K562 (cell line): ENCODE data around the gene ZNF646. TPM values are rescaled to one million over a fixed set of nuclear protein-coding genes. Genes with fewer than 3 reads are reported as not detected.

Experiments
- ATAC-seq: fragments of 200-7000 bp; cut with Tn5 transposase; 3 replicates; pipeline ENCODE4 v1.9.1; 2020; ENCODE audit warnings: moderate library complexity
- BruUV-seq: library from RNA; stranded (reverse); fragments of 400-500 nt; replicated peaks from 2 replicates; lab custom pipeline; 2021; lab: Mats Ljungman, UMichigan
- CTCF ChIA-PET: fragments of 300-600 bp; formaldehyde crosslinking; extraction: SDS; loops from one replicate; lab custom pipeline; 2021; ENCODE audit warnings: low intra/inter-chr PET ratio; lab: Yijun Ruan, JAX
- POLR2A ChIA-PET: fragments of 300-600, 350-650 bp; sonication (Branson Sonifier 250); formaldehyde crosslinking; extraction: SDS; loops from one replicate; lab custom pipeline; 2021; ENCODE audit warnings: antibody characterized with exemption, inconsistent platforms; lab: Yijun Ruan, JAX
- DNase-seq, 4 experiments: peaks; one replicate each; pipeline versions ENCODE4 v3.0.0 to v3.0.0-alpha.2; 2011 to 2018; ENCODE audit warnings: low spot score in 3 of 4, mixed read lengths in 3 of 4; ENCODE audit errors: extremely low read depth in 1 of 4
- FAIRE-seq: peaks from 2 replicates; lab custom pipeline; 2011; peaks lifted over from hg19 to GRCh38; lab: Jason Lieb, UNC
- H2AFZ ChIP-seq: 2 replicates; pipeline ENCODE4 v1.6.0; 2011; ENCODE audit warnings: low read depth, low read length, control low read depth, inconsistent platforms
- H3K27ac ChIP-seq: fragments of 200-600 bp; 3 replicates; pipeline ENCODE4 v1.8.0; 2011; ENCODE audit warnings: low read depth, mild to moderate bottlenecking, control low read depth, inconsistent platforms, low read length, moderate library complexity, mixed read lengths; ENCODE audit errors: extremely low read depth
- H3K27me3 ChIP-seq, 2 experiments: fragments of 300-600 bp in 1 of 2; 2 replicates in 1 of 2; 3 replicates in 1 of 2; pipeline versions ENCODE4 v1.6.0 to v1.8.0; 2011; ENCODE audit warnings: inconsistent platforms in 2 of 2, low read length in 2 of 2, mild to moderate bottlenecking in 1 of 2, mixed read lengths in 1 of 2, moderate library complexity in 1 of 2; ENCODE audit not compliant: control insufficient read depth in 2 of 2, insufficient read depth in 2 of 2
- H3K36me3 ChIP-seq: fragments of 300-600 bp; 3 replicates; pipeline ENCODE4 v1.8.0; 2011; ENCODE audit warnings: mild to moderate bottlenecking, low read length, inconsistent platforms; ENCODE audit not compliant: control insufficient read depth, insufficient read depth
- H3K4me1 ChIP-seq, 2 experiments: fragments of 200-600 bp in 1 of 2; replicated peaks in 1 of 2; 2 replicates in 1 of 2; 3 replicates in 1 of 2; pipeline versions ENCODE4 v1.5.1 to v1.8.0; 2011; ENCODE audit warnings: inconsistent platforms in 2 of 2, low read length in 2 of 2, mild to moderate bottlenecking in 1 of 2, mixed read lengths in 1 of 2, moderate library complexity in 1 of 2; ENCODE audit not compliant: control insufficient read depth in 2 of 2, insufficient read depth in 2 of 2
- H3K4me2 ChIP-seq: 2 replicates; pipeline ENCODE4 v1.6.1; 2011; ENCODE audit warnings: low read length, control low read depth, inconsistent platforms, mixed read lengths; ENCODE audit not compliant: insufficient read depth
- H3K4me3 ChIP-seq: fragments of 200-600 bp; sonication (generic), shearing (Covaris generic); 2 replicates; pipeline ENCODE4 v1.5.1; 2016; ENCODE audit warnings: control low read depth, inconsistent platforms
- H3K79me2 ChIP-seq: fragments of 200-600 bp; 3 replicates; pipeline ENCODE4 v1.8.0; 2011; ENCODE audit warnings: low read length, inconsistent platforms; ENCODE audit not compliant: control insufficient read depth, insufficient read depth
- H3K9ac ChIP-seq, 2 experiments: 2 replicates each; pipeline versions ENCODE4 v1.6.0 to v1.6.1; 2011; ENCODE audit warnings: low read depth in 2 of 2, low read length in 2 of 2, control low read depth in 1 of 2, inconsistent platforms in 1 of 2, mild to moderate bottlenecking in 1 of 2, mixed read lengths in 1 of 2; ENCODE audit not compliant: insufficient read depth in 1 of 2
- H3K9me1 ChIP-seq: one replicate; pipeline ENCODE4 v1.6.0; 2011; ENCODE audit warnings: inconsistent platforms, mild to moderate bottlenecking, low read length, moderate library complexity; ENCODE audit not compliant: control insufficient read depth, insufficient read depth
- H3K9me3 ChIP-seq: replicated peaks from 2 replicates; pipeline ENCODE4 v1.5.1; 2011; ENCODE audit warnings: low read depth, low read length, inconsistent platforms; ENCODE audit not compliant: control insufficient read depth, insufficient read depth
- H4K20me1 ChIP-seq: replicated peaks from 2 replicates; pipeline ENCODE4 v1.6.1; 2011; ENCODE audit warnings: low read length, inconsistent platforms, mixed read lengths; ENCODE audit not compliant: control insufficient read depth, insufficient read depth
- ADNP ChIP-seq: fragments of 200-800 bp; sonication (Bioruptor generic); IDR thresholded peaks from 2 replicates; pipeline ENCODE4 v1.6.1; 2016; ENCODE audit warnings: missing genetic modification characterization, missing compliant biosample characterization
- CSDE1 ChIP-seq, 2 experiments: fragments of 450-650 bp; IDR thresholded peaks; 2 replicates each; pipeline ENCODE4 v1.6.1; 2016; ENCODE audit warnings: mild to moderate bottlenecking in 1 of 2
- HDAC1 ChIP-seq, 2 experiments: fragments of 450-650 bp; IDR thresholded peaks; 2 replicates each; pipeline ENCODE4 v1.6.1; 2016 to 2017; ENCODE audit warnings: inconsistent platforms in 1 of 2, mild to moderate bottlenecking in 1 of 2, moderate library complexity in 1 of 2
- ILK ChIP-seq: fragments of 450-650 bp; IDR thresholded peaks from 2 replicates; pipeline ENCODE4 v1.6.1; 2016; ENCODE audit warnings: missing genetic modification characterization, low read depth, mild to moderate bottlenecking, missing compliant biosample characterization, moderate library complexity, borderline replicate concordance
- KDM4B ChIP-seq, 2 experiments: fragments of 450-650 bp in 1 of 2; sonication (generic) in 1 of 2; IDR thresholded peaks; 2 replicates each; pipeline ENCODE4 v1.6.1; 2016 to 2017; ENCODE audit warnings: borderline replicate concordance in 2 of 2, antibody characterized with exemption in 1 of 2, low read depth in 1 of 2, mild to moderate bottlenecking in 1 of 2
- NFE2L1 ChIP-seq: fragments of 450-650 bp; IDR thresholded peaks from 2 replicates; pipeline ENCODE4 v1.6.1; 2016; ENCODE audit warnings: missing genetic modification characterization, low read depth, mild to moderate bottlenecking, missing compliant biosample characterization, moderate library complexity, borderline replicate concordance
- NFIC ChIP-seq: fragments of 450-650 bp; IDR thresholded peaks from 2 replicates; pipeline ENCODE4 v1.6.1; 2017; ENCODE audit warnings: mild to moderate bottlenecking, inconsistent platforms
- NR2C1 ChIP-seq, 2 experiments: fragments of 450-650 bp; IDR thresholded peaks; 2 replicates each; pipeline ENCODE4 v1.6.1; 2017; ENCODE audit warnings: mild to moderate bottlenecking in 2 of 2, antibody characterized with exemption in 1 of 2, inconsistent platforms in 1 of 2, missing compliant biosample characterization in 1 of 2, missing genetic modification characterization in 1 of 2
- POLR3A ChIP-seq: IDR thresholded peaks from 2 replicates; pipeline ENCODE4 v1.6.1; 2011; ENCODE audit warnings: borderline replicate concordance, mild to moderate bottlenecking, moderate library complexity; ENCODE audit not compliant: insufficient read length, insufficient read depth; ENCODE audit errors: extremely low read depth
- SMAD1 ChIP-seq: fragments of 150-350 bp; IDR thresholded peaks from 2 replicates; pipeline ENCODE4 v1.6.1; 2014; ENCODE audit warnings: low read length, low read depth; ENCODE audit not compliant: partially characterized antibody
- TGIF2 ChIP-seq: sonication (generic); formaldehyde crosslinking; IDR thresholded peaks from 2 replicates; pipeline ENCODE4 v1.8.1; 2022; ENCODE audit warnings: mild to moderate bottlenecking, missing genetic modification reagents, moderate library complexity
- THRAP3 ChIP-seq: fragments of 450-650 bp; IDR thresholded peaks from 2 replicates; pipeline ENCODE4 v1.6.1; 2016; ENCODE audit warnings: mild to moderate bottlenecking, inconsistent platforms, borderline replicate concordance
- ZNF239 ChIP-seq: fragments of 250-450 bp; sonication (Bioruptor Pico); IDR thresholded peaks from 2 replicates; pipeline ENCODE4 v1.4.0; 2020; ENCODE audit warnings: mild to moderate bottlenecking
- ZNF561 ChIP-seq: fragments of 450-650 bp; formaldehyde crosslinking; conservative IDR thresholded peaks from 2 replicates; pipeline ENCODE4 v1.4.0; 2020; ENCODE audit warnings: mild to moderate bottlenecking, moderate library complexity
- ZZZ3 ChIP-seq: fragments of 450-650 bp; IDR thresholded peaks from 2 replicates; pipeline ENCODE4 v1.6.1; 2016; ENCODE audit warnings: antibody characterized with exemption, mild to moderate bottlenecking, moderate library complexity
- WGBS: fragments of 100-300 bp; shearing (Covaris generic); methylation state at CpG from one replicate; pipeline ENCODE4 v1.1.6; 2016; ENCODE audit warnings: low coverage, mixed read lengths; ENCODE audit not compliant: insufficient coverage; ENCODE audit errors: missing lambda C conversion rate; 5-methylcytosine and 5-hydroxymethylcytosine counted together
- in situ Hi-C: fragments of 300-500 bp; cut with MboI; formaldehyde crosslinking; loops from 4 replicates; pipeline ENCODE4 v1.15.0; 2018; ENCODE audit warnings: inconsistent platforms, mixed read lengths
- intact Hi-C: fragments of 100-400 bp; cut with micrococcal nuclease; formaldehyde crosslinking; loops from 2 replicates; pipeline ENCODE4 v1.14.2; 2022
- polyA plus RNA-seq, 8 experiments: library from polyadenylated mRNA; depleted of rRNA in 4 of 8; stranded (reverse) in 5 of 8; unstranded in 3 of 8; fragments of >200 nt; fragmentation: Nextera tagmentation in 2 of 8; fragmentation: Illumina TruSeq in 1 of 8; extraction: Ambion mirVana in 2 of 8; extraction: Trizol in 1 of 8; gene quantifications; 2 replicates each; pipeline versions ENCODE4 v1.2.1 to v1.2.3, GENCODE V29; 2011 to 2014; ENCODE audit warnings: inconsistent platforms in 1 of 8, missing spikeins in 1 of 8
- total RNA-seq, 7 experiments: library from RNA; depleted of rRNA in 6 of 7; stranded (reverse); fragments of >200 nt in 6 of 7; fragmentation: Illumina TruSeq in 2 of 7; extraction: Trizol in 2 of 7; gene quantifications; 2 replicates each; pipeline versions ENCODE4 v1.2.1 to v1.2.3, GENCODE V29; 2011 to 2021; ENCODE audit warnings: low replicate concordance in 1 of 7
- TF ChIP-seq, protein P1 (sequence below): fragments of 450-650 bp; formaldehyde crosslinking; IDR thresholded peaks from 2 replicates; pipeline ENCODE4 v1.4.0; 2020; ENCODE audit warnings: mild to moderate bottlenecking, moderate library complexity
- TF ChIP-seq, protein P2 (sequence below): fragments of 450-650 bp; IDR thresholded peaks from 2 replicates; pipeline ENCODE4 v1.7.0; 2016; ENCODE audit warnings: borderline replicate concordance
- TF ChIP-seq, protein P3 (sequence below): fragments of 450-650 bp; formaldehyde crosslinking; IDR thresholded peaks from 2 replicates; pipeline ENCODE4 v1.4.0; 2020; ENCODE audit warnings: mild to moderate bottlenecking, moderate library complexity

ZNF646 gene
- total and polyA plus RNA-seq, 9 of the 15 experiments (the other 6 are each of a cell fraction or from before 2014, with no cell fraction given): 0.08 to 20.6 (median 8.0) TPM

DNA sequence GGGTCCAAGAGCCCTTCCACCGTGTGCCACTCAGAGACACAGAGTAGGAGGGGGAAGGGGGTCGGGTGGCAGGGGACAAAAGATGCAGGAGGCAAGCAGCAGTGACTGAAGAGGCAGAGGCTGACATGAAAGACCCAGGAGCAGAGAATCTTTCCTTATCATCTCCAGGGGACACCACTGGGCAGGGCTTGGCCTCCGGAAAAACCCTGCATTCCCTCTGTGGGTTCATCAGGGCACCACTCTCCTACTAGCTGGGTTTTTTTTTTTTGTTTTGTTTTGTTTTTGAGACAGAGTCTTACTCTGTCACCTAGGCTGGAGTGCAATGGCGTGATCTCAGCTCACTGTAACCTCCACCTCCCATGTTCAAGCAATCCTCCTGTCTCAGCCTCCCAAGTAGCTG lies 42.9 kb upstream of the ZNF646 start:
- H3K27me3 ChIP-seq: no peaks in the 10 kb centered on the region
- H3K9me3 ChIP-seq: no peaks in the 10 kb centered on the region; the same call in 1 of the 2 replicates
- H2AFZ ChIP-seq: no peak overlapping the region
- DNase-seq (no peak), FAIRE-seq (no peak), ATAC-seq (no peak)
- H3K79me2 ChIP-seq: peaks cover 21% of the 10 kb centered on the region
- peaks cover 4% of the 10 kb centered on the region for H4K20me1 ChIP-seq
- WGBS: 81% methylated on average over 3 of the region's 4 CpGs
- H3K4me2 ChIP-seq: no peak overlapping the region
- in situ Hi-C loops (no loop called here), intact Hi-C loops (loop anchor here (5.0 kb wide), 2 partner anchors 39 to 66 kb away; no protein-coding TSS in a partner anchor)
- no TSS peak for BruUV-seq
- CTCF ChIA-PET: no interaction called here
- POLR2A ChIA-PET: interaction anchor here (0.5 kb wide), 1 partner anchor 42 kb away, joined by 3 read pairs; no protein-coding TSS in a partner anchor
- H3K9me1 ChIP-seq: peaks cover 8% of the 10 kb centered on the region
- no peak overlapping the region for H3K27ac ChIP-seq
- no peak overlapping the region for H3K4me3 ChIP-seq
- no peak for TF ChIP-seq NR2C1 (IDR thresholded peaks at IDR 0.05)
- TF ChIP-seq NR2C1 (tag; IDR thresholded peaks at IDR 0.05): no peak
- no peak for TF ChIP-seq ZNF561 (CRISPR knock-in tag)
- TF ChIP-seq ILK (tag): no peak
- TF ChIP-seq CSDE1 (IDR thresholded peaks at IDR 0.05): no peak
- TF ChIP-seq THRAP3: no peak
- TF ChIP-seq, protein P1, sequence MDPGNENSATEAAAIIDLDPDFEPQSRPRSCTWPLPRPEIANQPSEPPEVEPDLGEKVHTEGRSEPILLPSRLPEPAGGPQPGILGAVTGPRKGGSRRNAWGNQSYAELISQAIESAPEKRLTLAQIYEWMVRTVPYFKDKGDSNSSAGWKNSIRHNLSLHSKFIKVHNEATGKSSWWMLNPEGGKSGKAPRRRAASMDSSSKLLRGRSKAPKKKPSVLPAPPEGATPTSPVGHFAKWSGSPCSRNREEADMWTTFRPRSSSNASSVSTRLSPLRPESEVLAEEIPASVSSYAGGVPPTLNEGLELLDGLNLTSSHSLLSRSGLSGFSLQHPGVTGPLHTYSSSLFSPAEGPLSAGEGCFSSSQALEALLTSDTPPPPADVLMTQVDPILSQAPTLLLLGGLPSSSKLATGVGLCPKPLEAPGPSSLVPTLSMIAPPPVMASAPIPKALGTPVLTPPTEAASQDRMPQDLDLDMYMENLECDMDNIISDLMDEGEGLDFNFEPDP (CRISPR knock-in tag): no peak
- no peak for TF ChIP-seq ZNF239 (CRISPR knock-in tag)
- TF ChIP-seq KDM4B (IDR thresholded peaks at IDR 0.05; ENCODE audit: borderline replicate concordance in 2 of 2, low read depth in 1 of 2): no peak
- no peak for TF ChIP-seq HDAC1 (IDR thresholded peaks at IDR 0.05)
- no peak for TF ChIP-seq SMAD1
- TF ChIP-seq, protein P2, sequence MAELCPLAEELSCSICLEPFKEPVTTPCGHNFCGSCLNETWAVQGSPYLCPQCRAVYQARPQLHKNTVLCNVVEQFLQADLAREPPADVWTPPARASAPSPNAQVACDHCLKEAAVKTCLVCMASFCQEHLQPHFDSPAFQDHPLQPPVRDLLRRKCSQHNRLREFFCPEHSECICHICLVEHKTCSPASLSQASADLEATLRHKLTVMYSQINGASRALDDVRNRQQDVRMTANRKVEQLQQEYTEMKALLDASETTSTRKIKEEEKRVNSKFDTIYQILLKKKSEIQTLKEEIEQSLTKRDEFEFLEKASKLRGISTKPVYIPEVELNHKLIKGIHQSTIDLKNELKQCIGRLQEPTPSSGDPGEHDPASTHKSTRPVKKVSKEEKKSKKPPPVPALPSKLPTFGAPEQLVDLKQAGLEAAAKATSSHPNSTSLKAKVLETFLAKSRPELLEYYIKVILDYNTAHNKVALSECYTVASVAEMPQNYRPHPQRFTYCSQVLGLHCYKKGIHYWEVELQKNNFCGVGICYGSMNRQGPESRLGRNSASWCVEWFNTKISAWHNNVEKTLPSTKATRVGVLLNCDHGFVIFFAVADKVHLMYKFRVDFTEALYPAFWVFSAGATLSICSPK: no peak
- TF ChIP-seq, protein P3, sequence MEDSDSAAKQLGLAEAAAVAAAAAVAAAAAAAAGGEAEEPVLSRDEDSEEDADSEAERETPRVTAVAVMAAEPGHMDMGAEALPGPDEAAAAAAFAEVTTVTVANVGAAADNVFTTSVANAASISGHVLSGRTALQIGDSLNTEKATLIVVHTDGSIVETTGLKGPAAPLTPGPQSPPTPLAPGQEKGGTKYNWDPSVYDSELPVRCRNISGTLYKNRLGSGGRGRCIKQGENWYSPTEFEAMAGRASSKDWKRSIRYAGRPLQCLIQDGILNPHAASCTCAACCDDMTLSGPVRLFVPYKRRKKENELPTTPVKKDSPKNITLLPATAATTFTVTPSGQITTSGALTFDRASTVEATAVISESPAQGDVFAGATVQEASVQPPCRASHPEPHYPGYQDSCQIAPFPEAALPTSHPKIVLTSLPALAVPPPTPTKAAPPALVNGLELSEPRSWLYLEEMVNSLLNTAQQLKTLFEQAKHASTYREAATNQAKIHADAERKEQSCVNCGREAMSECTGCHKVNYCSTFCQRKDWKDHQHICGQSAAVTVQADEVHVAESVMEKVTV: no peak
- TF ChIP-seq ZZZ3: no peak
- no peak for TF ChIP-seq ADNP (tag)
- TF ChIP-seq NFIC: no peak
- no peak for TF ChIP-seq NFE2L1 (tag)
- TF ChIP-seq POLR3A: no peak
- TF ChIP-seq TGIF2 (CRISPR knock-in tag): no peak
- H3K9ac ChIP-seq: no peak overlapping the region
- peaks cover 16% of the 10 kb centered on the region in 2 experiments for H3K4me1 ChIP-seq
- H3K36me3 ChIP-seq: peaks cover 17% of the 10 kb centered on the region; the same call in 2 of the 3 replicates
